GM12865 (cell line): Measurements from ENCODE around the gene NLGN4X.

Experiments used
- DNase-seq: peaks from one replicate; pipeline ENCODE4 v3.0.0; 2010; ENCODE audit warnings: low read depth
- H3K4me3 ChIP-seq: 2 replicates; pipeline ENCODE4 v1.5.1; 2011; ENCODE audit warnings: mild to moderate bottlenecking, low read depth, low read length, control low read depth
- TF ChIP-seq, protein P1 (sequence below): IDR thresholded peaks from 2 replicates; pipeline ENCODE4 v1.5.1; 2011; ENCODE audit warnings: low read length, control low read depth, low read depth, inconsistent platforms; ENCODE audit not compliant: insufficient read depth; ENCODE audit errors: missing control alignments

NLGN4X gene

DNA sequence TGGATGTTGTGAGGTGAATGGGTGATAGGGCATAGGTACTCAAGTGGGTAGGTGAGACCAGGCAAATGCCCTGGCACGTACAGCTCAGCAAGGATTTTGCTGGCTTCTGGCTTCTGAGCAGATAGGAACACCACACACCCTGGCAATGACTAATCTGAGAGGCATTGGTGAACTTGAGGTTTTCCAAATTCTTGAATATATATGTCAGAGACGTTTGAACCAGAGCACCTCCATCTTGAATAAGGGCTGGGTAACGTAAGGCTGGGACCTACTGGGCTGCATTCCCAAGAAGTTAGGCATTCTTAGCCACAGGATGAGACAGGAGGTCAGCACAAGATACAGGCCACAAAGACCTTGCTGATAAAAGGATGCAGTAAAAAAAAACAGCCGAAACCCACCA, 204.5 kb downstream of the NLGN4X start:
- TF ChIP-seq, protein P1, sequence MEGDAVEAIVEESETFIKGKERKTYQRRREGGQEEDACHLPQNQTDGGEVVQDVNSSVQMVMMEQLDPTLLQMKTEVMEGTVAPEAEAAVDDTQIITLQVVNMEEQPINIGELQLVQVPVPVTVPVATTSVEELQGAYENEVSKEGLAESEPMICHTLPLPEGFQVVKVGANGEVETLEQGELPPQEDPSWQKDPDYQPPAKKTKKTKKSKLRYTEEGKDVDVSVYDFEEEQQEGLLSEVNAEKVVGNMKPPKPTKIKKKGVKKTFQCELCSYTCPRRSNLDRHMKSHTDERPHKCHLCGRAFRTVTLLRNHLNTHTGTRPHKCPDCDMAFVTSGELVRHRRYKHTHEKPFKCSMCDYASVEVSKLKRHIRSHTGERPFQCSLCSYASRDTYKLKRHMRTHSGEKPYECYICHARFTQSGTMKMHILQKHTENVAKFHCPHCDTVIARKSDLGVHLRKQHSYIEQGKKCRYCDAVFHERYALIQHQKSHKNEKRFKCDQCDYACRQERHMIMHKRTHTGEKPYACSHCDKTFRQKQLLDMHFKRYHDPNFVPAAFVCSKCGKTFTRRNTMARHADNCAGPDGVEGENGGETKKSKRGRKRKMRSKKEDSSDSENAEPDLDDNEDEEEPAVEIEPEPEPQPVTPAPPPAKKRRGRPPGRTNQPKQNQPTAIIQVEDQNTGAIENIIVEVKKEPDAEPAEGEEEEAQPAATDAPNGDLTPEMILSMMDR: no peak
- no peak for DNase-seq
- no peak overlapping the region for H3K4me3 ChIP-seq

DNA sequence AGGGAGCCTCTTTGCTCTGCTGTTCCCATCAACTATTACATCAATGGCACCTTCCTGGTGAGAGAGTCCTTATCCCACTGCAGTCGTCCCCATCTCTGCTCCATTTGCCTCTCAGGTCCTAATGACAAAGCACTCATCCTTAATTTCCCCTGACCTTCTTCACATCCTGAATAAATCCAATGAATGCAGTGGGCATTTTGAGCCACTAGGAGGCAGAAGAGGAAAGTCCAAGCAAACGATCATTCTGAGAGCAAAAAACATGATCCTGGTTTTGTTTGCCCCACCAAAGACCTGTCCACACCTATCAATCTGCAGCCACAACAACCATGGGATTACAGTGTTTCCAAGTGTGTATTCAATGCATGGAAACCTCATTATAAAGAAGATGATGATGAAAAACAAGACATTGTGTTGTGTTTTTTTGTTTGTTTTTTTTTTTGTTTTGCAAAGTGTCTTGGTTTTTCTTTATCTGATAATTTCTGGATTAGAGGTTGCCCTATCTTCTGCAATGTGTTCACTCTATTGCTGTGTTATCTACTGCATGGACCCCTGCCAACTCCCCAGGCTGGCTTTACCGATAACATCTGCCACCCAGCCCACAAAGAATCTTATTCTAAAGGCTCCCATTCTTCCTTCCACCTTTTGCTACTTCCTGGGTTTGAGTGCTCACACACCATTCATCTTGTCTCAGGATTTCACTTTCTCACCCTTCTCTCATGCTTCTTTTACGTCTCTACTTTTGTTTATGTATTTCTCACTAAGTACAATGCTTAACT, 207.2 kb downstream of the NLGN4X start:
- H3K4me3 ChIP-seq: no peak overlapping the region
- peak; percentile 37 for DNase-seq
- TF ChIP-seq, protein P1: peak; percentile 55

DNA sequence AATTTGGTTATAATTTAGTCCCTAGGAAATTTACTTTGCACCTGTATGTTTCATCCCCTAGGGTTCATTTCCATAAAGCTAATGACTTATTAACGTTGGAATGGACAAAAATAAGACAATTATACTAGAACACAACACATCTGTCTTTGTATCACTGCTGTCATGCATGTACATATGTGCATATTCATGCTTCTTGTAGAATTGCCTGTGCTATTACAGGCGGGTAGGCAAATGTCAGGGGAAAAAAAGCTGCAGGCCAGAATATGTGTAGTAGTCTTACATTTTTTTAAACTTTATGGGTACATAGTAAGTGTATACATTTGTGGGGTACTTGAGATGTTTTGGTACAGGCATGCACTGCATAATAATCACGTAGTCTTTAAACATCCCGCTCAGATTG, 209.6 kb downstream of the NLGN4X start:
- TF ChIP-seq, protein P1: no peak
- DNase-seq: no peak
- no peak overlapping the region for H3K4me3 ChIP-seq

DNA sequence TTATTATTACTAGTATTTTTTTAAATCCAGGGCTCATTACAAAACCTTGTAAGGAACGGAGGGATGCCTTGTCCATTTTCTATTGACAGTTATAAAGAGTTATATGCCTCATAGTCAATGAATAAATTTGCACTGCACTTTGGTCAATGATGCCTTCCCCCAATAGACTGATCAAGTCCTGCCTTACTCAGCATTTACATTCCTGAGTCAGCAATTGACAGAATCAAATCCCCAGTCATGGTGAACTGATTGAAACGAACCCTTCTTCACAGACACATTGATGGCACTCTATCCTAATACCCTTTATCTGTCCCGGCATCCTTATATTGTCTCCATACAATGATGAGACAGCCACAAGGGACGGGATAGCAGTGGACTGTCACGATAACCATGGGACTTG, 213.2 kb downstream of the NLGN4X start:
- TF ChIP-seq, protein P1: no peak
- H3K4me3 ChIP-seq: no peak overlapping the region
- DNase-seq: no peak

DNA sequence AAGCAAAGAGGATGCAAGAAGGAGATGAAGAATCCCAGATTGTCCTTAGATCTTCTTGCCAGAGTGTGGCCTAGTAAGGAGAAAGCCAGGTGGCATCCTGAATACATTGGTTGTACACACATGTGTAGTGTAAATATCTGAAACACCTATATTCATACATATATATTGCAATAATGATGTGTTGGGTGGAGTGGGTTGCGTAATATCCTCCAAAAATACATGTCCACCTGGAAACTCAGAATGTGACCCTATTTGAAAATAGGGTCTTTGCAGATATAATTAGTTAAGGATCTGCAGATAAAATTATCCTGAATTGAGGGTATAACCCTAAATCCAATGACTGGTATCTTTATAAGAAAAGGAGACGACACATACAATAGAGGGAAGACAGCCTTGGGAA, 216.3 kb downstream of the NLGN4X start:
- no peak overlapping the region for H3K4me3 ChIP-seq
- DNase-seq: no peak
- TF ChIP-seq, protein P1: no peak

DNA sequence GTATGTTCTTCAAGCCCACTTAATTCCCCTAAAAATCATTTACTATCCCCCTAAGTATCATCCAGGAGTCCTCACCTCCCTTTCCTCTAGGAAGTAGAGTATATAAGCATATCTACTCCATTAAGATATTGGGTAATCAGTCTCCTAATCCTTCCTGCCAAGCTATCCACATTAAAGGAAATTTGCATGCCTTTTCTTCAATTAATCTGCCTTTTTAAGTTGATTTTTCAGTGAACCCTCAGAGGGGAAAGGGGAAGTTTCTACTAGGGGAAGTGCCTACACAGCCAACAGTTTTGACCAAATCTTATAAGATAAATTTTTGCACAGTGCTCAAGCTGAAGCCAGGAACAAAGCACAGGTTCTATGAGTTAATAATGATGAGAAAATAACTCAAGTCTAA, 222.8 kb downstream of the NLGN4X start:
- TF ChIP-seq, protein P1: no peak
- H3K4me3 ChIP-seq: no peak overlapping the region
- no peak for DNase-seq

DNA sequence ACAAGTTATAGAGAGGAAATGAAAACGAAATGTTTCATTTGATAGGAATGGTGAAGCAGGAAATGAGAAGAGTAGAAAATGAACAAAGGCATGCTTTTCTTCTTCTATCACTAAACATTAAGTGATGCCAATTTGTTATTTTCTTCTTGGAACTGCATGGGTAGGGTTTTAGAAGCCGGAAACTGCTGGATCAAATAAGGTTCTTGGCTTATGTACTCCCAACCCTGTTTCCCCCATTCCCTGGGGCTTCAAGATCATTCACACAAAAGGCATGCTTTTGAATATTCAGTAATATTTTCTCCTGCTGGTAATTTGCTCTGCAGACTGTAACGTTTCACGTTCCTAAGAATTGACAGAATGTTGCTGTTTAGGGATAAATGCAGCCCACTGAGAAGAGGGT, 224.1 kb downstream of the NLGN4X start:
- no peak for DNase-seq
- TF ChIP-seq, protein P1: no peak
- H3K4me3 ChIP-seq: no peak overlapping the region
